ENCODE measurements around the gene SLC25A21. TPM values are rescaled to one million over a fixed set of nuclear protein-coding genes. Genes with fewer than 3 reads are reported as not detected.

SLC25A21 gene
- polyA plus RNA-seq, 1 experiment = 1.5 TPM

- CTCF ChIA-PET = interaction anchor here (0.7 kb wide), 1 partner anchor 48 kb away, joined by 3 read pairs; no protein-coding TSS in a partner anchor
- DNase-seq (ENCODE audit: low read depth, low spot score) = no peak
- no peak overlapping the region for H3K4me3 ChIP-seq (ENCODE audit: low read depth, low read length)
These were observed 314.5 kb downstream of the SLC25A21 start for GRCh38 chr14:36857842-36858445.

GRCh38 chr14:36857136-36857535, 315.3 kb downstream of the SLC25A21 start:
- ChIA-PET POLR2A (interaction anchor here (0.5 kb wide), 1 partner anchor 234 kb away, joined by 4 read pairs; no protein-coding TSS in a partner anchor), CTCF (interaction anchor here (0.7 kb wide), 1 partner anchor 49 kb away, joined by 3 read pairs; no protein-coding TSS in a partner anchor)
- Histone ChIP-seq H3K4me3 (ENCODE audit: low read depth, low read length) (no peak overlapping the region), H3K9me3 (ENCODE audit: control insufficient read depth, insufficient read depth, low read length) (no peaks in the 10 kb centered on the region), H3K27me3 (ENCODE audit: control insufficient read depth, insufficient read depth, low read length) (no peaks in the 10 kb centered on the region), H3K27ac (ENCODE audit: low read depth, low read length) (no peak overlapping the region)
- no peak for TF ChIP-seq CTCF (IDR thresholded peaks at IDR 0.05; ENCODE audit: low read depth, low read length)
- DNase-seq (ENCODE audit: low read depth, low spot score) = no peak

More at GRCh38 chr14:36857842-36858445, 314.5 kb downstream of the SLC25A21 start:
- Histone ChIP-seq H3K27ac (ENCODE audit: low read depth, low read length) (no peak overlapping the region), H3K27me3 (ENCODE audit: control insufficient read depth, insufficient read depth, low read length) (no peaks in the 10 kb centered on the region), H3K9me3 (ENCODE audit: control insufficient read depth, insufficient read depth, low read length) (no peaks in the 10 kb centered on the region)
- TF ChIP-seq CTCF (IDR thresholded peaks at IDR 0.05; ENCODE audit: low read depth, low read length) = no peak
- POLR2A ChIA-PET = no interaction called here

GRCh38 chr14:36856095-36856878, 316.1 kb downstream of the SLC25A21 start:
- Histone ChIP-seq H3K27ac (ENCODE audit: low read depth, low read length) (no peak overlapping the region), H3K9me3 (ENCODE audit: control insufficient read depth, insufficient read depth, low read length) (no peaks in the 10 kb centered on the region), H3K27me3 (ENCODE audit: control insufficient read depth, insufficient read depth, low read length) (no peaks in the 10 kb centered on the region), H3K4me3 (ENCODE audit: low read depth, low read length) (no peak overlapping the region)
- POLR2A ChIA-PET = interaction anchor here (0.5 kb wide), 1 partner anchor 235 kb away, joined by 4 read pairs; no protein-coding TSS in a partner anchor
- no peak for DNase-seq (ENCODE audit: low read depth, low spot score)
- CTCF ChIA-PET = interaction anchor here (0.9 kb wide), 1 partner anchor 261 kb away, joined by 3 read pairs; no protein-coding TSS in a partner anchor
- TF ChIP-seq CTCF (IDR thresholded peaks at IDR 0.05; ENCODE audit: low read depth, low read length) = no peak

- ChIA-PET POLR2A (no interaction called here), CTCF (no interaction called here)
- Histone ChIP-seq H3K27me3 (ENCODE audit: control insufficient read depth, insufficient read depth, low read length) (no peaks in the 10 kb centered on the region), H3K9me3 (ENCODE audit: control insufficient read depth, insufficient read depth, low read length) (no peaks in the 10 kb centered on the region), H3K4me3 (ENCODE audit: low read depth, low read length) (no peak overlapping the region), H3K27ac (ENCODE audit: low read depth, low read length) (no peak overlapping the region)
- TF ChIP-seq CTCF (IDR thresholded peaks at IDR 0.05; ENCODE audit: low read depth, low read length) = no peak
- DNase-seq (ENCODE audit: low read depth, low spot score) = no peak
These were observed 317.0 kb downstream of the SLC25A21 start for GRCh38 chr14:36855396-36855795.
